ENCODE results near the gene SPOCK1. TPM values are rescaled to one million over a fixed set of nuclear protein-coding genes. Genes with fewer than 3 reads are reported as not detected.

Gene SPOCK1
- total and polyA plus RNA-seq, 2 experiments from 2014 or later, result 8.2 to 10.5 TPM

- TF ChIP-seq REST (IDR thresholded peaks at IDR 0.05; ENCODE audit: unreplicated experiment), result no peak
Measured at GRCh38 chr5:137486707-137487106, 12.4 kb downstream of the SPOCK1 start (continued).

DNA sequence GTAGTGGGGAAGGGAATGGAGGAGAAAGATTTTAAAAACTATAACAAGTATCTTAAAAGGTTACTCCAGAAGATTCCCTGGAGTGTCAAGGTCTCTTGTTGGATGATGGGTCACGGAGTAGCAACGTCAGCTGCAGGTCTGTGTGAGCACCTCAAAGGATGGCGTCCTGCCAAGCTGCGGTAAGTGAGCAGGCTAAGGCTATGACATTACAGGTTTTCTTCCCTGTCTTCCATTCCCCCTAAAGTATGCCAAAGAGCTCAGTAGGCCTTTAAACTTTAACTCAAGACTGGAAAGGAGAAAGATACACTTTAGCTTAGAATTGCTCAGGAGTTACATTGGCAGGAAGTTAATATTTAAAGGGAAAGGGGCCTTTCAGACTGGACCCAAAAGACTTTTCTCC is 17.5 kb downstream of the SPOCK1 start:
- Mint-ChIP-seq H3K4me1 (no peaks in the 10 kb centered on the region), H3K9me3 (no peaks in the 10 kb centered on the region), H3K36me3 (ENCODE audit: low read depth) (no peaks in the 10 kb centered on the region), H3K27me3 (ENCODE audit: insufficient read depth, low read depth, poor library complexity) (no peaks in the 10 kb centered on the region), H3K27ac (no peak overlapping the region), H3K4me3 (no peak overlapping the region)
- DNase-seq (ENCODE audit: low spot score) (no peak), ATAC-seq (no peak)
- no peaks in the 10 kb centered on the region for H3K27me3 ChIP-seq (ENCODE audit: insufficient read depth)
- no peaks in the 10 kb centered on the region for H3K4me1 ChIP-seq (ENCODE audit: insufficient read depth)
- no peaks in the 10 kb centered on the region for H3F3A ChIP-seq (replicated peaks; ENCODE audit: low read depth)
- H3K4me2 ChIP-seq, result no peak overlapping the region
- no peak overlapping the region for H3K4me3 ChIP-seq
- no peak overlapping the region for H3K27ac ChIP-seq (ENCODE audit: low read depth)
- H3K9me2 ChIP-seq (ENCODE audit: insufficient read depth), result no peaks in the 10 kb centered on the region
- no peak overlapping the region for H2AFZ ChIP-seq
- H3K79me2 ChIP-seq (replicated peaks; ENCODE audit: insufficient read depth), result no peaks in the 10 kb centered on the region
- H3K36me3 ChIP-seq (ENCODE audit: insufficient read depth), result no peaks in the 10 kb centered on the region
- H4K20me1 ChIP-seq (replicated peaks; ENCODE audit: insufficient read depth), result no peaks in the 10 kb centered on the region
- no peak for TF ChIP-seq STAT1 (IDR thresholded peaks at IDR 0.05; ENCODE audit: unreplicated experiment)
- no peak for TF ChIP-seq ZNF331 (CRISPR knock-in tag; IDR thresholded peaks at IDR 0.05; ENCODE audit: low read depth)
- TF ChIP-seq NANOG (IDR thresholded peaks at IDR 0.05; ENCODE audit: borderline replicate concordance), result no peak
- no peak for TF ChIP-seq REST (IDR thresholded peaks at IDR 0.05; ENCODE audit: unreplicated experiment)
- TF ChIP-seq JUNB (IDR thresholded peaks at IDR 0.05; ENCODE audit: unreplicated experiment), result no peak
- no peak for TF ChIP-seq CREB1 (CRISPR knock-in tag; IDR thresholded peaks at IDR 0.05; ENCODE audit: low read depth)
- TF ChIP-seq ETS1 (IDR thresholded peaks at IDR 0.05), result no peak
- TF ChIP-seq EZH2 (IDR thresholded peaks at IDR 0.05; ENCODE audit: low read depth, unreplicated experiment), result no peak
- TF ChIP-seq ZNF462 (CRISPR knock-in tag; IDR thresholded peaks at IDR 0.05), result no peak

All from GM23338 (cell line).